Spleen (tissue), 7 donors: ENCODE measurements around the gene FN1.

Source experiments
- POLR2A ChIP-seq, 3 donors: fragments of 450-650 bp; IDR thresholded peaks; one replicate each; pipeline ENCODE4 v1.5.1; 2017; ENCODE audit warnings: antibody characterized with exemption in 3 of 3, mild to moderate bottlenecking in 1 of 3
- POLR2AphosphoS5 ChIP-seq, 3 donors: sonication (generic); formaldehyde crosslinking; IDR thresholded peaks; one replicate each; pipeline ENCODE4 v1.5.1; 2017; ENCODE audit warnings: antibody characterized with exemption in 3 of 3
- TF ChIP-seq, protein P1 (sequence below), 11 experiments: fragments of 200-600 bp in 7 of 11; fragments of 450-650 bp in 4 of 11; sonication (generic) in 4 of 11; IDR thresholded peaks in 8 of 11; conservative IDR thresholded peaks in 3 of 11; 1 replicate in 7 of 11; 2 replicates in 4 of 11; pipeline versions ENCODE4 v1.4.0 to v1.8.0; 2016 to 2021; ENCODE audit warnings: antibody characterized with exemption in 11 of 11, inconsistent platforms in 4 of 11, mild to moderate bottlenecking in 1 of 11
- donor health status: DM: no; HTN: no; CAD: no; lungs with moderate emphysema.
- donor health status: DM: no; HTN: no; CAD: no.
- donor health status: DM: no; HTN: no; CAD: no.

DNA sequence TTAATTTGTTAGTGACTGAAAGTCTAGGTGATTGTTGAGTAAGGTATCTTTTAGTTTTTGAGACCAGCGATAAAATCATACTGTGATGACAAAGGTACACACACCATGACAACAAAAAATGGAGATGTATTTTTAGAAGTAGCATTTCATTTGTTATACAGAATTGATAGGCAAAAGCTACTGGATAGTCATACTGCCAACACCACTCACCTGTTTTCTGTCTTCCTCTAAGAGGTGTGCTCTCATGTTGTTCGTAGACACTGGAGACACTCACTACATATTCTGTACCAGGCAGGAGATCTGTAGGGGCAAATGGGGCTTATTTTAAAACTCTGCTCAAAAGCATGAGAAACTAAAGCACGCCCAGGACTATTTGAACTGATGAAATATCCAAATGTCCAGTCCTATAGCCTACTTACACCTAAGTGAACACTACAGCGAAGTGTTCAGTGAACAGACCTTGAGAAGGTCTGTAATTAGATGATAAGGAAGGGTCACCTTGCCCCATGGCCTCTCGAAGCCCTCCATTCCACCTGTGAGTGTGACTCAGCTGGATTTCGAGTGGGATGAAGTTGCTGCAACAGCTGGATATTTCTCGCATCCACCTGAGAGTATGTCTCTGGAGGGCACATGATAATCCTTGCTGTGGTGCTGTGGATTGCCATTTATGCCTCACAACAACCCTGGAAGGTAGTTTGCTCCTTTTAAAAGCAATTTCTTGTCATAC is 47.7 kb downstream of the FN1 start:
- TF ChIP-seq POLR2A (IDR thresholded peaks at IDR 0.05) (no peak), POLR2AphosphoS5 (IDR thresholded peaks at IDR 0.05) (no peak)
- TF ChIP-seq, protein P1, sequence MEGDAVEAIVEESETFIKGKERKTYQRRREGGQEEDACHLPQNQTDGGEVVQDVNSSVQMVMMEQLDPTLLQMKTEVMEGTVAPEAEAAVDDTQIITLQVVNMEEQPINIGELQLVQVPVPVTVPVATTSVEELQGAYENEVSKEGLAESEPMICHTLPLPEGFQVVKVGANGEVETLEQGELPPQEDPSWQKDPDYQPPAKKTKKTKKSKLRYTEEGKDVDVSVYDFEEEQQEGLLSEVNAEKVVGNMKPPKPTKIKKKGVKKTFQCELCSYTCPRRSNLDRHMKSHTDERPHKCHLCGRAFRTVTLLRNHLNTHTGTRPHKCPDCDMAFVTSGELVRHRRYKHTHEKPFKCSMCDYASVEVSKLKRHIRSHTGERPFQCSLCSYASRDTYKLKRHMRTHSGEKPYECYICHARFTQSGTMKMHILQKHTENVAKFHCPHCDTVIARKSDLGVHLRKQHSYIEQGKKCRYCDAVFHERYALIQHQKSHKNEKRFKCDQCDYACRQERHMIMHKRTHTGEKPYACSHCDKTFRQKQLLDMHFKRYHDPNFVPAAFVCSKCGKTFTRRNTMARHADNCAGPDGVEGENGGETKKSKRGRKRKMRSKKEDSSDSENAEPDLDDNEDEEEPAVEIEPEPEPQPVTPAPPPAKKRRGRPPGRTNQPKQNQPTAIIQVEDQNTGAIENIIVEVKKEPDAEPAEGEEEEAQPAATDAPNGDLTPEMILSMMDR (IDR thresholded peaks at IDR 0.05 in 8 of 11, conservative IDR thresholded peaks at IDR 0.05 in 3 of 11): no peak
